Activated T-cell treated with anti-CD3 and anti-CD28 coated beads, Interleukin-2, amount 50 U/mL, for 4 hours (primary cell): ENCODE data around the gene FYN. TPM values are rescaled to one million over a fixed set of nuclear protein-coding genes. Genes with fewer than 3 reads are reported as not detected.
A peak's percentile ranks its signal among the peaks of the same experiment; 100 is the strongest.
"Not testable (repeated sequence)": the region's sequence is repeated elsewhere in the genome, so short reads cannot be mapped to it uniquely, and the experiment has no call there.

Experiments used
- ATAC-seq, 2 donors: fragments of 200-7000 bp; cut with Tn5 transposase; one replicate each; pipeline ENCODE4 v1.10.0; 2021
- DNase-seq: peaks from one replicate; pipeline ENCODE4 v3.0.0-alpha.2; 2020
- H3K27me3 Mint-ChIP-seq: one replicate; pipeline ENCODE4 v1.8.0; 2021; ENCODE audit warnings: low read depth, mixed read lengths
- H3K36me3 Mint-ChIP-seq: one replicate; pipeline ENCODE4 v1.8.0; 2022; ENCODE audit warnings: mixed read lengths; ENCODE audit not compliant: insufficient read depth
- H3K4me1 Mint-ChIP-seq: one replicate; pipeline ENCODE4 v1.8.0; 2021; ENCODE audit warnings: low read depth, mixed read lengths
- H3K4me3 Mint-ChIP-seq: one replicate; pipeline ENCODE4 v1.8.0; 2021; ENCODE audit warnings: mild to moderate bottlenecking, moderate library complexity, mixed read lengths
- H3K9me3 Mint-ChIP-seq: one replicate; pipeline ENCODE4 v1.8.0; 2021; ENCODE audit warnings: mixed read lengths
- total RNA-seq, 3 donors: library from RNA; stranded (reverse); gene quantifications; one replicate each; pipeline ENCODE4 v1.2.1, GENCODE V29; 2021

FYN gene
- total RNA-seq, 3 donors from 2014 or later = 481 to 505 (median 485) TPM

DNA sequence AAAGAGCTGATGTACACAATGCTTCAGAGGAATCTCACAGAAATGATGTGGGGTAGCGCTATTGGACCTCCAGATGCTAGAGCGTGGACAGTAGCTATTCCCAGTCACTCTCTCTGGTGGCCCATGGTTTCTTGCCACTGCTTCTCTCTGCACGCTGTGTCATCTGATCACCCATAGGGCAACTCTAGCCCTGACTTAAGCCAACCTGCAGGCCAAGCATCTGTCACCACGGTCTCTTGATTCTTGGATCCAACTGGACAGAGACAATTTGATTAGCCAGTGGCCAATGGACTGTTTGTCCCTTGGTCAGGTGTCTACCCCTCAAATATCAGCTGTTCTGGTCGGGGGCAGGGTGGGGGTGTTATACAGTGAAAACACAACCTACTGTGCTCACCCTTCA is 225.2 kb downstream of the FYN start:
- H3K36me3 Mint-ChIP-seq = peaks cover 25% of the 10 kb centered on the region
- no peak for ATAC-seq
- no peak for DNase-seq
- H3K4me1 Mint-ChIP-seq = no peaks in the 10 kb centered on the region
- no peaks in the 10 kb centered on the region for H3K9me3 Mint-ChIP-seq
- H3K4me3 Mint-ChIP-seq = no peak overlapping the region
- H3K27me3 Mint-ChIP-seq = no peaks in the 10 kb centered on the region

DNA sequence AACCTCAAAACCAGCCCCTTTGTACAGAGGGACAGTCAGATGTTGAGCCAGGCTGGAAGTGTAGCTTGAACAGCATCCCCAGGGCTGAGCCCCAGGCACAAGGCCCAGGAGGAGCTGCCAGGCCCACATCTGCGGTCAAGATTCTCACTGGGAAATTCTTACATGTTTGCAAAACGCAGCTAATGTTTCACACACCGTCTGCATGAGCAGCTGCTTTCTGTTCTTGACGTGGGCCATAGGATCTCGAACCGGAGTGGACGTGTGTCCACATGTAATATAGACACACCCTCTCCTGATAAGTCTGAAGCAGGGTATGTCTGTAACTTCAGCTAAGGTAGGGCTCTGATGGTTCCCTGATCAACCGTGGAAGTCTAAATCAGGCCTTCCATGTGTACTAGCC is 226.3 kb downstream of the FYN start:
- Mint-ChIP-seq H3K9me3 (no peaks in the 10 kb centered on the region), H3K27me3 (no peaks in the 10 kb centered on the region), H3K4me3 (no peak overlapping the region), H3K4me1 (no peaks in the 10 kb centered on the region), H3K36me3 (peaks cover 23% of the 10 kb centered on the region)
- no peak for DNase-seq
- ATAC-seq = no peak

DNA sequence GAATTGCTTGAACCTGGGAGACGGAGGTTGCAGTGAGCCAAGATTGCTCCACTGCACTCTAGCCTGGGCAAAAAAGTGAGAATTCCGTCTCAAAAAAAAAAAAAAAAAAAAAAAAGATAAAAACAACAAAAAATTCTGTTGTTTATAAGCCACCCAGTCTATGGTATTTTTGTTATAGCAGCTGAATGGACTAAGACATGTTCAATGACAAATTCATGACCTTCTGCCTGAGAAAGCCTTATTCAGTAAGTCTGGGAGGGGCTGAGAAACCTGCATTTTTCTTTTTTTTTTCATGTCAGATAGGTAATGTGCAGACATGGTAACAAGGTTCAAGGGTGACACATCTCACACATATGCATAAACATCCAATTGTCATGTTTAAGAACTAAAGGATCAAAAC is 227.2 kb downstream of the FYN start:
- peaks cover 16% of the 10 kb centered on the region for H3K36me3 Mint-ChIP-seq
- ATAC-seq (no peak), DNase-seq (no peak)
- no peaks in the 10 kb centered on the region for H3K9me3 Mint-ChIP-seq
- no peaks in the 10 kb centered on the region for H3K27me3 Mint-ChIP-seq
- no peaks in the 10 kb centered on the region for H3K4me1 Mint-ChIP-seq
- no peak overlapping the region for H3K4me3 Mint-ChIP-seq

DNA sequence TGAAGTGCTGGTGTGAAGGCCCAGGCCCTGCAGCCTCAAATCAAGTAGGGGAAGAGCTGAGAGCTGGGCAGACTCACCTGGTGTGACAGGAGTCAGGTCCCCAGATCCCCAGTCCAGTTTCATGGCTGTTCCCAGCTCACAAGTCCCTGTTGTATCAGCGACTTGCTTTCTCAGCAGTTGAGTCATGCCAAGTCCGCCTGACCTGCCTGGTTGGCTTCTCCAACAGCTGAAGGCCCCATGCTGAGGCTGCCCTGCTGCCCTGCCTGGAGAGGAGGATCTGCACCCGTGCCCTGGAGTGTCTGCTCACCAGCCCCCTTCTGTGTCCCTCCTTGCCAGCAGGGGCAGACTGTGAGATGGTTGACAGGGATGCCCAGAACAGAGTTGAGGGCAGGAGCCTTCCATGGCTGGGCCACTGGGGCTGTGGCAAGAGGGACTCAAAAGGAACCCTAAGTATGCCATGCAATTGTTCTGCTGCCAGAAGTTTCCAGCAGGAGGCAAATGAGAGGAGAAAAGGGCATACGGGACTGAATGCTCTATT is 228.3 kb downstream of the FYN start:
- H3K27me3 Mint-ChIP-seq = no peaks in the 10 kb centered on the region
- no peak overlapping the region for H3K4me3 Mint-ChIP-seq
- no peaks in the 10 kb centered on the region for H3K9me3 Mint-ChIP-seq
- ATAC-seq (no peak), DNase-seq (no peak)
- no peaks in the 10 kb centered on the region for H3K4me1 Mint-ChIP-seq
- peaks cover 14% of the 10 kb centered on the region for H3K36me3 Mint-ChIP-seq

DNA sequence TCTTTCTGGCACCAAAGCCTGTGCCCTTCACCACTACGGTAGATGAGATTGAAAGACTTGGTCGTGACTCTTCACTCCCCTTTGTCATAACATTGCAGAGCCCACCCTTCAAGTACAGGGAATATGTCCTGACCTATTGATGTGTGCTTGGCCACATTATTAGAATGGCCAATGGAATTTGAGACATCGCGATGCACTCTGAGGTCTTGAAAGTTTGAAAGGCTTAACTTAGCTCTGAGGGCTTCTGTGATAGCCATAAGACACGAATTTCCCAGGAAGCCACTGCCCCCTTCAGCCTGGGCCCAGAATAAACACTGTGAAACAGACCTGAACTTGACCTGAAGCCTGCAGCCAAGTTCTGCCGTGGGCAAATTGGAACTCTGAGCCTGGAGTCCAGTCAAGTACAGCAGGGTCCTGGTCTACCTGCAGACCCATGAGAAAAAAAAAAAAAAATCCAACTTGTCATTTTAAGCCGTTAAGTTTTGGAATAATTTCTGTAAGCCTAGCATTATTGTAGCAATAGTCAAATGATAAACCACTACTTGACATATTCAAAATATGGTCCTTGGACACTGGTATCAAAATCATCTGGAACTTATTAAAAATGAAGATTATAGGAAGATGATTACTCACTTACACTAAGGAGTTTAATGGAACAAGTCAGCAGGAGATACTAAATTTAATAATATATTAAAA is 230.6 kb downstream of the FYN start:
- ATAC-seq (no peak), DNase-seq (no peak)
- Mint-ChIP-seq H3K4me1 (no peaks in the 10 kb centered on the region), H3K9me3 (peaks cover 3% of the 10 kb centered on the region), H3K36me3 (peaks cover 11% of the 10 kb centered on the region), H3K27me3 (no peaks in the 10 kb centered on the region), H3K4me3 (no peak overlapping the region)

DNA sequence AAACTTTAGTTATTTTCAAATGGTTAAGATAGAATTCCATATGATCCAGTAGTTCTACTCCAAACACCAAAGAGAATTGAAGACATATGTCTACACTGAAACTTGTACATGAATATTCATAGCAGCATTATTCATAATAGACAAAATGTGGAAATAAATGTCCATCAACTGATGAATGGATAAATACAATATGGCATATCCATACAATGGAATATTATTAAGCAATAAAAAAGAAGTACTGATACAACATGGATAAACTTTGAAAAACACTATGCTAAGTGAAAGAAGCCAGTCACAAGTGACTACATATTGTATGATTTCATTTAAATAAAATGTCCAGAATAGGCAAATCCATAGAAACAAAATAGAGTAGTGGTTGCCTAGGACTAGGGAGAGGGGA is 234.0 kb downstream of the FYN start:
- Mint-ChIP-seq H3K36me3 (peaks cover 14% of the 10 kb centered on the region), H3K4me3 (no peak overlapping the region)
- ATAC-seq = no peak

DNA sequence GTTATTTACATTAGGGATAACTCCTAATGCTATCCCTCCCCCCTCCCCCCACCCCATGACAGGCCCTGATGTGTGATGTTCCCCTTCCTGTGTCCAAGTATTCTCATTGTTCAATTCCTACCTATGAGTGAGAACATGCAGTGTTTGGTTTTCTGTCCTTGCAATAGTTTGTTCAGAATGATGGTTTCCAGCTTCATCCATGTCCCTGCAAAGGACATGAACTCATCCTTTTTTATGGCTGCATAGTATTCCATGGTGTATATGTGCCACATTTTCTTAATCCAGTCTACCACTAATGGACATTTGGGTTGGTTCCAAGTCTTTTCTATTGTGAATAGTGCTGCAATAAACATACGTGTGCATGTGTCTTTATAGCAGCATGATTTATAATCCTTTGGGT is 238.3 kb downstream of the FYN start:
- not testable (repeated sequence) for ATAC-seq, H3K27me3 Mint-ChIP-seq, H3K4me1 Mint-ChIP-seq, DNase-seq, H3K4me3 Mint-ChIP-seq, H3K9me3 Mint-ChIP-seq, H3K36me3 Mint-ChIP-seq

More for the DNA sequence above, 234.0 kb downstream of the FYN start:
- H3K4me1 Mint-ChIP-seq = no peaks in the 10 kb centered on the region
- DNase-seq = no peak
- H3K9me3 Mint-ChIP-seq = peaks cover 3% of the 10 kb centered on the region
- no peaks in the 10 kb centered on the region for H3K27me3 Mint-ChIP-seq

DNA sequence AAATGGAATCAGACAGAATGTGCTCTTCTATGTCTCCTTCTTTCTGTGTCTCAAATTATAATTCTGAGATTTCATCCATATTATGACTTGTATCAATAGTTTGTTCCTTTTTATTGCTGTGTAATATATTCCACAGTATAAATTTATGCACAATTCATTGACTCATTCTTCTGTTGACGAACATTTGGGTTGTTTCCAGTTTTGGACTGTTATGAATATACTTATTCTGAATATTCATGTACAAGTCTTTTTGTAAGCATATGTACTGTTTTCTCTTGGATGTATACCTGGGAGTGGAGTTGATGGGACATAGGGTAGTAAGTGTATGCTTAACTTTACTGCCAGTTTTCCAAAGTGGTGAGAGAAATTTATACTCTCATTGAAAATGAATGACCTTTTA is 239.4 kb downstream of the FYN start:
- DNase-seq (no peak), ATAC-seq (no peak)
- Mint-ChIP-seq H3K9me3 (peaks cover 5% of the 10 kb centered on the region), H3K4me3 (no peak overlapping the region), H3K36me3 (peaks cover 8% of the 10 kb centered on the region), H3K4me1 (no peaks in the 10 kb centered on the region), H3K27me3 (no peaks in the 10 kb centered on the region)

DNA sequence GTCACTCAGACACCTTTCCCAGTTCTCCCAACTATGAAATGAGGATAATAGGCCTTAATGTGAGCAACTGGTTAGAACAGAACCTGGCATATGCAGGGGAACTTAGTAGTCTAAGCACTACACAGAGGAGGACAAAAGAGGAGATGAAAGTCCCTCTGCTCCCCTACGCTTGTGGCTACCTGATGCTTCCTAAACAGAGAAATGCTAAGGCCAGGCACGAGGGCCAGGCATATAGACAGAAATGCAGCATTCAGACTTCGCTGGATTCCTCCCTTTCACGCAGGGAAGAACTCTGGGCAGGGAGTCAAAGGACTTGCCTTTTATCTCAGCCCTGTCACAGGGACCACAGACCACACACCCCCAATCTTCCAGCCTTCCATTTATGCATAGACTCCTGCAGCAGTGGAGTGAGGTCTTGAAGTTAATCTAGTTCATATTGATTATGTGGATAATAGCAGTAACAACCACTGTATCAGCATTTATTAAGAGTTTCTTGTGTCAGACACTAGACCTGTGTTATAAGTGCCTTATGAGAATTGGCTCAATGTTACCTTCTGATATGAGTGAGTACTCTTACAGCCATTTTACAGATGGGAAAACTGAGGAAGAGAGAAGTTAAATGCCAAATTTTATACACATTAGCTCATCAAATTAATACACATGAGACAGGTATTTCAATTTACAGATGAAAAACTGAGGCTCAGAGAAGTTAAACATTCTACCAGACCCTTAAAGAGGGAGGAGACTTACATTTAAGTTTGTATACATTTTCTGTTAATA is 240.6 kb downstream of the FYN start:
- ATAC-seq = no peak
- H3K4me3 Mint-ChIP-seq = no peak overlapping the region
- H3K9me3 Mint-ChIP-seq = peaks cover 5% of the 10 kb centered on the region
- peaks cover 8% of the 10 kb centered on the region for H3K36me3 Mint-ChIP-seq
- H3K4me1 Mint-ChIP-seq = no peaks in the 10 kb centered on the region
- DNase-seq = no peak
- H3K27me3 Mint-ChIP-seq = no peaks in the 10 kb centered on the region

DNA sequence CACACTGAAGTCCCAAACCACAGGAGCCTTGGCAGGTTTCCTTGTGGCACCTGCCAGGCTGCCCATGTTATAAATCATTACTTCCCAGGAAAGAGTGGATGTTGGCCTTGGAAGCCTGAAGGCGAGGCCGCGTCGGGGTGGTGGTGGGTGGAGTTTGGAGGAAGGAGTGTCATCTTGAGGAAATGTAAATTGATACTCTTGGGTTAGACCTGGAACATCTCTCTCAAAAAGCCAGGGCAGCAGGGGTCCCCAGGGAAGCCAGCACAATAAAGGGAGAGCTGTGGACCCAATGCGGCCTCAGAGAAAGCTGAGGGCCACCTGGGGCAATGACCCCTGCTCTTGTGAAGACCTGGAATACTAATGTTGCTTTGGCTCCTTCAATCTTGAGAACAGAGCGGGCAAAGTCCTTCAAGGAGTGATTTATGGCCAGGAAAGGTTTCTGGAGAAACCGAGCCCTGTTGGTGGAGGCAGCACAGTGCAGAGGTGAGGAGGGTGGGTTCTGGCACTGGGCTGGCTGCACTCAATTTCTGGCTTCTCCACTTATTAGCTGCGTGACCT is 241.3 kb downstream of the FYN start:
- Mint-ChIP-seq H3K36me3 (peaks cover 3% of the 10 kb centered on the region), H3K27me3 (no peaks in the 10 kb centered on the region), H3K4me3 (no peak overlapping the region), H3K9me3 (peaks cover 5% of the 10 kb centered on the region), H3K4me1 (no peaks in the 10 kb centered on the region)
- ATAC-seq (peak in 1 of 2 donors; percentile 18), DNase-seq (no peak)

DNA sequence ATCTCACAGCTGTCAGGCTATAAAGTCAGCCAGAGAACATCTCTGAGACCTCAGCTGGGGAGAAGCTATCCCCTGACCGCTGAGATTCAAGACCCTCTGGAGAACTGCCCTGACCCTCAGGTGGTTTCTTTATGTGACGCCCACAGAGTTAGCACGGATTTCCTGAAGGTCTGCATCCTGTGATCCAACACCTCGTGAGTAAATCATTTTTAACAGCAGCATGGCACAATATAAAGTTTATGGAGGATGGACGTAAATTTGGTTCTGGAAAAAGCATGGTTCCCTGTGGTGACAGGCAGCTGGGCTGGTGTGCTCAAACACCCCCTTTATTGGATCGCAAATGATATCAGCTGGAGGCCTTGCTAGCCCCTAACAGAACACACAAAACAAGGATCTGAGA is 242.2 kb downstream of the FYN start:
- ATAC-seq = no peak
- Mint-ChIP-seq H3K9me3 (peaks cover 5% of the 10 kb centered on the region), H3K27me3 (no peaks in the 10 kb centered on the region), H3K4me3 (no peak overlapping the region), H3K36me3 (peaks cover 3% of the 10 kb centered on the region), H3K4me1 (no peaks in the 10 kb centered on the region)
- DNase-seq = no peak

DNA sequence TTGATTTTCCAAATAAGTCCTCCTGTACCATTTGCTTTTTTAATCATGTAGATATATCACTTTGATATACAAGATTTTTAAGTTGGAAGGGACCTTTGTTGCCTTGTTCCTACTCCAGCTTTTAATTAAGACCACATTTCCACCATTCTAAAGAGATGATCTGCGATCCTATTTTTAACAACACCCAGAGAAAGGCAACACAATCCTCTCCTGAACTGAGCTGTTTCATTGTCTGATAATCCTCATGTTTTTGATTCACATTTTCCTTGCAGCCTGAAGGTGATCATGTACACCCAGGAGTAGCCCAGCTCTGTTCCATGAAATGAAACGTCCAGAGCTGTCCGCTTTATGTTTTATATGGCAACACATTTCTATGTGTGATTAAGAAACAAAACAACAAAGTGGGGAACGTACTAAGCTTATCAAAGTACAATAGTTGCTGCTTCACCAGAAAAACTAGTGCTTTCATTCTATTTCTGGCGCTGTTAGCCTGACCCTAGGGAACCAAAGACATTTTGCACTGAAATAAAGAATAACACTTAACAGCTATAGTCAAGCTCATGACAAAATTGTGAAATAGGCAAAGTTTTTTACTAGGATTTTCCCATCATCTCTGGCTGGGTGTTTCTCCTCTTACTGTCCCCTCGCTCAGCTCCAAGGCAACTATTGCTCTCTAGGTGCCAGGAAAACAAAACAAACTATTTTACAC is 245.0 kb downstream of the FYN start:
- Mint-ChIP-seq H3K27me3 (no peaks in the 10 kb centered on the region), H3K4me3 (no peak overlapping the region), H3K36me3 (peaks cover 3% of the 10 kb centered on the region), H3K9me3 (peaks cover 5% of the 10 kb centered on the region), H3K4me1 (no peaks in the 10 kb centered on the region)
- DNase-seq (no peak), ATAC-seq (no peak)

DNA sequence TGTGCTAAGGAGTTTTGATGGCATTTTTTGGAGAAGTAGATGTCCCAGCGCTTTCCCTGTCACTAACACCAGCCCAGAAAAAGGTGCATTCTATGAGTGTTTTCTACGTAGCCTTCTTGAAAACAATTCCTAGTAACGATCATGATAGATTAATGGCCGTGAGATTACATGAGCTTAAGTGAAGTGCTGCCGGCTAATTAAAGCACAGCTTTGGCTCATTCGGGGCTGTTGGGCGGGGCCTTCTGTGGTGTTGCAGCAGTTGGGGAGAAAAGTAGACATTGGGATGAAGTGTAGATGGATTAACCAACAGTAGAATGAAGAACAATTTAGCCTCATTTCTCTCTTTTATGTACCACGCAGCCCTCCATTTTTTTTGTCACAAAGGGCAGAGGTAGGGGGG is 246.8 kb downstream of the FYN start:
- H3K27me3 Mint-ChIP-seq = no peaks in the 10 kb centered on the region
- ATAC-seq (no peak), DNase-seq (no peak)
- peaks cover 5% of the 10 kb centered on the region for H3K9me3 Mint-ChIP-seq
- no peak overlapping the region for H3K4me3 Mint-ChIP-seq
- H3K36me3 Mint-ChIP-seq = peaks cover 3% of the 10 kb centered on the region
- H3K4me1 Mint-ChIP-seq = no peaks in the 10 kb centered on the region
